ENCODE results near the gene KDR. TPM values are rescaled to one million over a fixed set of nuclear protein-coding genes. Genes with fewer than 3 reads are reported as not detected.

KDR gene
- total RNA-seq, 1 experiment from 2014 or later: not detected

DNA sequence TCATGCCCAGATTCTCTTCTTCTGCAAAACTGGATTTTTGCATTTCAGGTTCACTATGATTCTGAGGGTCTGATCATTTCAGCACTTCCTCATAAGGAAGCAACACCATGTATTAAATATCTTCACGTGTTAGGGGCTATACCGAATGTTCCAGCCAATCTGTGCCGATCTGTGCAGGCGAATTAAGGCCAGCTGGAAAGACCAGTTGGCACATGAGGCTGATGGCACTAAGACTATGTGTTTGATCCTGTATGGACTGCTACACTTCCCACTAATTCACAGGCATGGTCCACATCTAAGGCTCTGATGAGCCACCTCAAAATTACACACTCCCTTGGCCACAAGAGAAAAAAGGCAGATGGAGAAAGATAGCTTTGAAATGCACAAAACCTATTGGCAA, 28.8 kb downstream of the KDR start:
- Histone ChIP-seq H3K27me3 (replicated peaks; ENCODE audit: control insufficient read depth, insufficient read depth, low read length) (no peaks in the 10 kb centered on the region; the same call in 1 of the 2 replicates), H3K9me3 (no peaks in the 10 kb centered on the region), H3K4me1 (no peaks in the 10 kb centered on the region), H3K36me3 (ENCODE audit: control insufficient read depth, insufficient read depth, low read length) (no peaks in the 10 kb centered on the region), H3K4me3 (ENCODE audit: low read depth, low read length) (no peak overlapping the region)
- ChIA-PET CTCF (no interaction called here), POLR2A (no interaction called here)
- intact Hi-C loops (cut with micrococcal nuclease; ENCODE audit: unreplicated experiment): no loop called here
- no peaks in the 10 kb centered on the region for H3K36me3 Mint-ChIP-seq (ENCODE audit: insufficient read depth, unreplicated experiment)
- H3K27ac Mint-ChIP-seq (ENCODE audit: unreplicated experiment): no peak overlapping the region
- no peaks in the 10 kb centered on the region for H3K4me1 Mint-ChIP-seq (ENCODE audit: low read depth, unreplicated experiment)
- no peaks in the 10 kb centered on the region for H3K9me3 Mint-ChIP-seq (ENCODE audit: unreplicated experiment)
- H3K4me3 Mint-ChIP-seq (ENCODE audit: unreplicated experiment): no peak overlapping the region
- no TSS peak for BruUV-seq (replicated peaks)
- peaks cover 7% of the 10 kb centered on the region for H3K27me3 Mint-ChIP-seq (ENCODE audit: insufficient read depth, unreplicated experiment)
- TF ChIP-seq CTCF (IDR thresholded peaks at IDR 0.05; ENCODE audit: insufficient read depth in 1 of 2, low read depth in 1 of 2, low read length in 1 of 2, severe bottlenecking in 1 of 2, unreplicated experiment in 1 of 2): no peak
- DNase-seq: no peak

GRCh38 chr4:55096045-55096444, 29.4 kb downstream of the KDR start:
- Histone ChIP-seq H3K9me3 (no peaks in the 10 kb centered on the region), H3K4me3 (ENCODE audit: low read depth, low read length) (no peak overlapping the region), H3K4me1 (no peaks in the 10 kb centered on the region), H3K27me3 (replicated peaks; ENCODE audit: control insufficient read depth, insufficient read depth, low read length) (no peaks in the 10 kb centered on the region; the same call in 1 of the 2 replicates), H3K36me3 (ENCODE audit: control insufficient read depth, insufficient read depth, low read length) (no peaks in the 10 kb centered on the region)
- H3K4me1 Mint-ChIP-seq (ENCODE audit: low read depth, unreplicated experiment): no peaks in the 10 kb centered on the region
- no peak overlapping the region for H3K4me3 Mint-ChIP-seq (ENCODE audit: unreplicated experiment)
- no peaks in the 10 kb centered on the region for H3K9me3 Mint-ChIP-seq (ENCODE audit: unreplicated experiment)
- CTCF ChIA-PET: no interaction called here
- DNase-seq: no peak
- H3K27me3 Mint-ChIP-seq (ENCODE audit: insufficient read depth, unreplicated experiment): peaks cover 7% of the 10 kb centered on the region
- no peak for TF ChIP-seq CTCF (IDR thresholded peaks at IDR 0.05; ENCODE audit: insufficient read depth in 1 of 2, low read depth in 1 of 2, low read length in 1 of 2, severe bottlenecking in 1 of 2, unreplicated experiment in 1 of 2)
- POLR2A ChIA-PET: no interaction called here
- intact Hi-C loops (cut with micrococcal nuclease; ENCODE audit: unreplicated experiment): no loop called here
- BruUV-seq (replicated peaks): no TSS peak
- no peaks in the 10 kb centered on the region for H3K36me3 Mint-ChIP-seq (ENCODE audit: insufficient read depth, unreplicated experiment)
- H3K27ac Mint-ChIP-seq (ENCODE audit: unreplicated experiment): no peak overlapping the region

- Histone ChIP-seq H3K36me3 (ENCODE audit: control insufficient read depth, insufficient read depth, low read length) (no peaks in the 10 kb centered on the region), H3K9me3 (no peaks in the 10 kb centered on the region), H3K27me3 (replicated peaks; ENCODE audit: control insufficient read depth, insufficient read depth, low read length) (no peaks in the 10 kb centered on the region), H3K4me1 (no peaks in the 10 kb centered on the region), H3K4me3 (ENCODE audit: low read depth, low read length) (no peak overlapping the region)
- intact Hi-C loops (cut with micrococcal nuclease; ENCODE audit: unreplicated experiment): no loop called here
- Mint-ChIP-seq H3K36me3 (ENCODE audit: insufficient read depth, unreplicated experiment) (no peaks in the 10 kb centered on the region), H3K4me1 (ENCODE audit: low read depth, unreplicated experiment) (no peaks in the 10 kb centered on the region), H3K27ac (ENCODE audit: unreplicated experiment) (no peak overlapping the region), H3K9me3 (ENCODE audit: unreplicated experiment) (no peaks in the 10 kb centered on the region), H3K27me3 (ENCODE audit: insufficient read depth, unreplicated experiment) (peaks cover 13% of the 10 kb centered on the region), H3K4me3 (ENCODE audit: unreplicated experiment) (no peak overlapping the region)
- BruUV-seq (replicated peaks): no TSS peak
- no peak for DNase-seq
- POLR2A ChIA-PET: no interaction called here
- no peak for TF ChIP-seq CTCF (IDR thresholded peaks at IDR 0.05; ENCODE audit: insufficient read depth in 1 of 2, low read depth in 1 of 2, low read length in 1 of 2, severe bottlenecking in 1 of 2, unreplicated experiment in 1 of 2)
- CTCF ChIA-PET: no interaction called here
Observed at GRCh38 chr4:55092504-55092903, 32.9 kb downstream of the KDR start.
